NCI-H1105 (cell line): ENCODE data around the gene RAB6A.
"Not testable (repeated sequence)": the region's sequence is repeated elsewhere in the genome, so short reads cannot be mapped to it uniquely, and the experiment has no call there.

Experiments
- DNase-seq: peaks from one replicate; lab custom pipeline; 2025; lab: John Stamatoyannopoulos, UW

RAB6A gene

GRCh38 chr11:73762732-73763131 lies 1.9 kb upstream of the RAB6A start:
- no peak for DNase-seq

GRCh38 chr11:73761403-73761945 lies 600 bp upstream of the RAB6A start:
- DNase-seq = no peak

GRCh38 chr11:73760135-73760678 lies 667 bp downstream of the RAB6A start:
- DNase-seq = no peak

- no peak for DNase-seq
Measured at GRCh38 chr11:73759610-73760134, 1.2 kb downstream of the RAB6A start.

- DNase-seq = no peak
Measured at GRCh38 chr11:73758451-73758850, 2.4 kb downstream of the RAB6A start.

- DNase-seq = no peak
Measured at GRCh38 chr11:73757598-73757997, 3.3 kb downstream of the RAB6A start.

GRCh38 chr11:73755670-73756069 lies 5.2 kb downstream of the RAB6A start:
- DNase-seq = no peak

GRCh38 chr11:73753938-73754337 lies 6.9 kb downstream of the RAB6A start:
- DNase-seq = no peak

GRCh38 chr11:73752903-73753302 lies 8.0 kb downstream of the RAB6A start:
- DNase-seq = no peak

- no peak for DNase-seq
Measured at GRCh38 chr11:73752216-73752867, 8.5 kb downstream of the RAB6A start.

- not testable (repeated sequence) for DNase-seq
Measured at GRCh38 chr11:73750862-73751261, 10.0 kb downstream of the RAB6A start.

GRCh38 chr11:73750228-73750627 lies 10.6 kb downstream of the RAB6A start:
- no peak for DNase-seq

GRCh38 chr11:73749118-73749517 lies 11.8 kb downstream of the RAB6A start:
- DNase-seq = no peak

- DNase-seq = no peak
Measured at GRCh38 chr11:73748300-73748699, 12.6 kb downstream of the RAB6A start.

- DNase-seq = no peak
Measured at GRCh38 chr11:73747762-73748161, 13.1 kb downstream of the RAB6A start.

- DNase-seq = no peak
Measured at GRCh38 chr11:73746701-73747100, 14.2 kb downstream of the RAB6A start.

- no peak for DNase-seq
Measured at GRCh38 chr11:73743045-73743444, 17.8 kb downstream of the RAB6A start.

- DNase-seq = not testable (repeated sequence)
Measured at GRCh38 chr11:73735959-73736358, 24.9 kb downstream of the RAB6A start.

GRCh38 chr11:73734993-73735392 lies 25.9 kb downstream of the RAB6A start:
- no peak for DNase-seq

- not testable (repeated sequence) for DNase-seq
Measured at GRCh38 chr11:73734011-73734410, 26.9 kb downstream of the RAB6A start.

GRCh38 chr11:73732936-73733335 lies 27.9 kb downstream of the RAB6A start:
- not testable (repeated sequence) for DNase-seq

GRCh38 chr11:73729594-73730206 lies 31.2 kb downstream of the RAB6A start:
- no peak for DNase-seq

- DNase-seq = no peak
Measured at GRCh38 chr11:73728000-73728399, 32.9 kb downstream of the RAB6A start.
